Keratinocyte (primary cell): ENCODE results near the gene ADAMTSL4. TPM values are rescaled to one million over a fixed set of nuclear protein-coding genes. Genes with fewer than 3 reads are reported as not detected.

Experiments
- DNase-seq: peaks from one replicate; pipeline ENCODE4 v3.0.0-alpha.2; 2011; ENCODE audit warnings: low read depth, missing footprints, low spot score
- FAIRE-seq: peaks from 2 replicates; lab custom pipeline; 2011; peaks lifted over from hg19 to GRCh38; lab: Jason Lieb, UNC
- H2AFZ ChIP-seq: 2 replicates; pipeline ENCODE4 v1.6.0; 2012; ENCODE audit warnings: low read length, control low read depth, inconsistent platforms; ENCODE audit not compliant: control insufficient read depth
- H3K27ac ChIP-seq: 2 replicates; pipeline ENCODE4 v1.5.1; 2011; ENCODE audit warnings: low read length; ENCODE audit not compliant: control insufficient read depth, insufficient read depth
- H3K27me3 ChIP-seq: 3 replicates; pipeline ENCODE4 v1.6.0; 2011; ENCODE audit warnings: low read length; ENCODE audit not compliant: control insufficient read depth, insufficient read depth; ENCODE audit errors: extremely low read depth
- H3K36me3 ChIP-seq, 2 experiments: 2 replicates in 1 of 2; 3 replicates in 1 of 2; pipeline ENCODE4 v1.5.1; 2011; ENCODE audit warnings: low read length in 2 of 2, mild to moderate bottlenecking in 1 of 2; ENCODE audit not compliant: control insufficient read depth in 2 of 2, insufficient read depth in 2 of 2; ENCODE audit errors: extremely low read depth in 1 of 2
- H3K4me1 ChIP-seq: 3 replicates; pipeline ENCODE4 v1.5.1; 2011; ENCODE audit warnings: low read length; ENCODE audit not compliant: control insufficient read depth, insufficient read depth; ENCODE audit errors: extremely low read depth
- H3K4me2 ChIP-seq: 3 replicates; pipeline ENCODE4 v1.6.0; 2011; ENCODE audit warnings: low read depth, low read length; ENCODE audit not compliant: control insufficient read depth, insufficient read depth; ENCODE audit errors: extremely low read depth
- H3K4me3 ChIP-seq, 3 experiments: fragments of 200-600 bp in 1 of 3; sonication (generic) in 1 of 3; 2 replicates in 2 of 3; 3 replicates in 1 of 3; pipeline ENCODE4 v1.5.1; 2011 to 2016; ENCODE audit warnings: low read length in 3 of 3, mild to moderate bottlenecking in 3 of 3, control low read depth in 2 of 3, inconsistent platforms in 1 of 3, low read depth in 1 of 3, mixed read lengths in 1 of 3, mixed run types in 1 of 3, moderate library complexity in 1 of 3; ENCODE audit not compliant: control insufficient read depth in 2 of 3, insufficient read depth in 2 of 3; ENCODE audit errors: extremely low read depth in 1 of 3
- H3K79me2 ChIP-seq: 2 replicates; pipeline ENCODE4 v1.6.0; 2012; ENCODE audit warnings: low read length; ENCODE audit not compliant: control insufficient read depth, insufficient read depth
- H3K9ac ChIP-seq: 3 replicates; pipeline ENCODE4 v1.6.0; 2011; ENCODE audit warnings: low read length; ENCODE audit not compliant: control insufficient read depth, insufficient read depth; ENCODE audit errors: extremely low read depth
- H3K9me1 ChIP-seq: 3 replicates; pipeline ENCODE4 v1.6.0; 2011; ENCODE audit warnings: low read length; ENCODE audit not compliant: control insufficient read depth, insufficient read depth; ENCODE audit errors: extremely low read depth
- H3K9me3 ChIP-seq: 2 replicates; pipeline ENCODE4 v1.5.1; 2012; ENCODE audit warnings: low read depth, low read length; ENCODE audit not compliant: control insufficient read depth
- H4K20me1 ChIP-seq: 3 replicates; pipeline ENCODE4 v1.6.0; 2011; ENCODE audit warnings: low read length; ENCODE audit not compliant: control insufficient read depth, insufficient read depth; ENCODE audit errors: extremely low read depth
- EZH2 ChIP-seq: IDR thresholded peaks from one replicate; pipeline ENCODE4 v1.6.1; 2012; ENCODE audit warnings: inconsistent platforms, mild to moderate bottlenecking, low read length, moderate library complexity
- dilution Hi-C: fragments of 300-500 bp; cut with MboI; formaldehyde crosslinking; loops from one replicate; pipeline ENCODE4 v1.7.0; 2020; ENCODE audit warnings: low sequenced_read_pairs; ENCODE audit not compliant: extremely low pct_ligation_motif_present
- polyA plus RNA-seq, 5 experiments: library from polyadenylated mRNA; depleted of rRNA in 3 of 5; stranded (reverse) in 3 of 5; stranded (forward) in 1 of 5; unstranded in 1 of 5; fragments of >200 nt; gene quantifications; 1 replicate in 1 of 5; 2 replicates in 3 of 5; 3 replicates in 1 of 5; pipeline versions ENCODE4 v1.2.1 to v1.2.3, GENCODE V29; 2011 to 2012; ENCODE audit warnings: missing spikeins in 2 of 5, low read depth in 1 of 5, low replicate concordance in 1 of 5
- TF ChIP-seq, protein P1 (sequence below), 3 experiments: IDR thresholded peaks in 1 of 3; conservative IDR thresholded peaks in 1 of 3; optimal IDR thresholded peaks in 1 of 3; 2 replicates in 2 of 3; 3 replicates in 1 of 3; pipeline versions ENCODE3 to v1.5.1; 2011; ENCODE audit warnings: low read length in 3 of 3, mild to moderate bottlenecking in 3 of 3, moderate library complexity in 2 of 3, control low read depth in 1 of 3, inconsistent platforms in 1 of 3; ENCODE audit not compliant: insufficient read depth in 2 of 3; ENCODE audit errors: extremely low read depth in 1 of 3

Gene ADAMTSL4
- polyA plus RNA-seq, 1 donor (not counting 4 experiments of a cell fraction or from before 2014, with no cell fraction given), result 7.0 TPM

DNA sequence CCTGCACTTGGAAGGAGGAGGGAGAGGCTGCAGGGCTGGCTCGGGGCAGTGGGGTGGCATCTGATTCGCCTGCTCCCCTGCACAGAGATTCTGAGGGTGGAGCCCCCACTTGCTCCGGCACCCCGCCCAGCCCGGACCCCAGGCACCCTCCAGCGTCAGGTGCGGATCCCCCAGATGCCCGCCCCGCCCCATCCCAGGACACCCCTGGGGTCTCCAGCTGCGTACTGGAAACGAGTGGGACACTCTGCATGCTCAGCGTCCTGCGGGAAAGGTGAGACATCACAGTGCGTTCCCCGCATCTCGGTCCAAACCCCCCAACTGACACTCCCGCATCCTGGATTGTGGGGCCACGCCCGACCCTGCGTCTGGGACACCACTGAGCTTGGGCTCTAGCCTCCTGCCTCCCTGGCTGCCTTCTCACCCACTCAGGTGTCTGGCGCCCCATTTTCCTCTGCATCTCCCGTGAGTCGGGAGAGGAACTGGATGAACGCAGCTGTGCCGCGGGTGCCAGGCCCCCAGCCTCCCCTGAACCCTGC lies 7.9 kb downstream of the ADAMTSL4 start:
- dilution Hi-C loops, result no loop called here
- H3K9me1 ChIP-seq, result peaks cover 3% of the 10 kb centered on the region
- no peaks in the 10 kb centered on the region for H3K9me3 ChIP-seq
- no peaks in the 10 kb centered on the region for H3K27me3 ChIP-seq
- H3K79me2 ChIP-seq, result no peaks in the 10 kb centered on the region
- peaks cover 21% of the 10 kb centered on the region for H3K4me1 ChIP-seq
- no peak overlapping the region for H2AFZ ChIP-seq
- peaks cover 0 to 4% of the 10 kb centered on the region in 2 experiments for H3K36me3 ChIP-seq
- no peak for FAIRE-seq
- no peaks in the 10 kb centered on the region for H4K20me1 ChIP-seq
- no peak for DNase-seq
- no peak for TF ChIP-seq EZH2
- TF ChIP-seq, protein P1, sequence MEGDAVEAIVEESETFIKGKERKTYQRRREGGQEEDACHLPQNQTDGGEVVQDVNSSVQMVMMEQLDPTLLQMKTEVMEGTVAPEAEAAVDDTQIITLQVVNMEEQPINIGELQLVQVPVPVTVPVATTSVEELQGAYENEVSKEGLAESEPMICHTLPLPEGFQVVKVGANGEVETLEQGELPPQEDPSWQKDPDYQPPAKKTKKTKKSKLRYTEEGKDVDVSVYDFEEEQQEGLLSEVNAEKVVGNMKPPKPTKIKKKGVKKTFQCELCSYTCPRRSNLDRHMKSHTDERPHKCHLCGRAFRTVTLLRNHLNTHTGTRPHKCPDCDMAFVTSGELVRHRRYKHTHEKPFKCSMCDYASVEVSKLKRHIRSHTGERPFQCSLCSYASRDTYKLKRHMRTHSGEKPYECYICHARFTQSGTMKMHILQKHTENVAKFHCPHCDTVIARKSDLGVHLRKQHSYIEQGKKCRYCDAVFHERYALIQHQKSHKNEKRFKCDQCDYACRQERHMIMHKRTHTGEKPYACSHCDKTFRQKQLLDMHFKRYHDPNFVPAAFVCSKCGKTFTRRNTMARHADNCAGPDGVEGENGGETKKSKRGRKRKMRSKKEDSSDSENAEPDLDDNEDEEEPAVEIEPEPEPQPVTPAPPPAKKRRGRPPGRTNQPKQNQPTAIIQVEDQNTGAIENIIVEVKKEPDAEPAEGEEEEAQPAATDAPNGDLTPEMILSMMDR (optimal IDR thresholded peaks at IDR 0.05 in 1 of 3, IDR thresholded peaks at IDR 0.05 in 1 of 3, conservative IDR thresholded peaks at IDR 0.05 in 1 of 3; ENCODE audit: extremely low read depth in 1 of 3, insufficient read depth in 2 of 3, low read length in 3 of 3), result no peak
- H3K9ac ChIP-seq, result no peak overlapping the region
- H3K27ac ChIP-seq, result no peak overlapping the region
- H3K4me3 ChIP-seq, result no peak overlapping the region
- H3K4me2 ChIP-seq, result no peak overlapping the region

DNA sequence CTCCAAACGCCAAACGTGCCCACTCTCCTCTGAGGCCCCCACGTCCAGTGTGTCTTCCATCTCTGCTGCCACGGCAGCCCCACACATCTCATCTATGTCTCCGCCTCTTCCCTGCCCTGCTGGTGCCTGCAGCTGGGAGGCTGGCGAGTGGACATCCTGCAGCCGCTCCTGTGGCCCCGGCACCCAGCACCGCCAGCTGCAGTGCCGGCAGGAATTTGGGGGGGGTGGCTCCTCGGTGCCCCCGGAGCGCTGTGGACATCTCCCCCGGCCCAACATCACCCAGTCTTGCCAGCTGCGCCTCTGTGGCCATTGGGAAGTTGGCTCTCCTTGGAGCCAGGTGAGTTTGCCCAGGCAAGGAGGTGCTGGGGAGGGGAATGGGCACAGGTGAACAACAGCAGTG lies 8.6 kb downstream of the ADAMTSL4 start:
- DNase-seq (no peak), FAIRE-seq (no peak)
- dilution Hi-C loops, result no loop called here
- Histone ChIP-seq H3K36me3 (peaks cover 0 to 4% of the 10 kb centered on the region in 2 experiments), H3K9ac (no peak overlapping the region), H3K9me1 (peaks cover 3% of the 10 kb centered on the region), H3K4me1 (peaks cover 21% of the 10 kb centered on the region), H3K4me3 (no peak overlapping the region), H3K4me2 (no peak overlapping the region), H3K79me2 (peaks cover 3% of the 10 kb centered on the region), H3K9me3 (no peaks in the 10 kb centered on the region), H2AFZ (no peak overlapping the region), H3K27ac (no peak overlapping the region), H3K27me3 (no peaks in the 10 kb centered on the region), H4K20me1 (no peaks in the 10 kb centered on the region)
- TF ChIP-seq, protein P1 (optimal IDR thresholded peaks at IDR 0.05 in 1 of 3, IDR thresholded peaks at IDR 0.05 in 1 of 3, conservative IDR thresholded peaks at IDR 0.05 in 1 of 3; ENCODE audit: extremely low read depth in 1 of 3, insufficient read depth in 2 of 3, low read length in 3 of 3), result no peak
- no peak for TF ChIP-seq EZH2
